B cell (primary cell): ENCODE results near the gene NAA80. TPM values are rescaled to one million over a fixed set of nuclear protein-coding genes. Genes with fewer than 3 reads are reported as not detected.

Experiments
- ATAC-seq: fragments of 200-7000 bp; cut with Tn5 transposase; one replicate; pipeline ENCODE4 v1.10.0; 2021; ENCODE audit warnings: low read depth, mild to moderate bottlenecking, moderate number of reproducible peaks, moderate library complexity
- CTCF ChIA-PET: fragments of 350-600 bp; sonication (Branson Sonifier 250); formaldehyde crosslinking; loops from one replicate; lab custom pipeline; 2021; ENCODE audit warnings: antibody characterized with exemption, inconsistent platforms; lab: Charles Lee
- POLR2A ChIA-PET: fragments of 350-600 bp; sonication (Branson Sonifier 250); formaldehyde crosslinking; loops from one replicate; lab custom pipeline; 2021; ENCODE audit warnings: antibody characterized with exemption; lab: Charles Lee
- DNase-seq: peaks from one replicate; pipeline ENCODE4 v3.0.0; 2013
- H2AFZ ChIP-seq: 2 replicates; pipeline ENCODE4 v1.6.1; 2012; ENCODE audit warnings: mild to moderate bottlenecking, low read depth, low read length; ENCODE audit not compliant: insufficient read depth, poor library complexity, severe bottlenecking
- H3K27ac ChIP-seq, 2 donors: 1 replicate in 1 of 2; 2 replicates in 1 of 2; pipeline ENCODE4 v1.5.1; 2012 to 2013; ENCODE audit warnings: low read length in 2 of 2, mild to moderate bottlenecking in 2 of 2, moderate library complexity in 1 of 2
- H3K27me3 ChIP-seq, 4 experiments: fragments of 200-600 bp in 1 of 4; sonication (generic) in 1 of 4; replicated peaks in 1 of 4; 1 replicate in 2 of 4; 2 replicates in 2 of 4; pipeline versions ENCODE4 v1.6.1 to v1.7.0; 2013 to 2016; ENCODE audit warnings: low read length in 3 of 4, mild to moderate bottlenecking in 2 of 4, mixed read lengths in 1 of 4, moderate library complexity in 1 of 4; ENCODE audit not compliant: insufficient read depth in 4 of 4, control insufficient read depth in 3 of 4; ENCODE audit errors: control extremely low read depth in 1 of 4
- H3K36me3 ChIP-seq, 2 experiments: replicated peaks in 1 of 2; 1 replicate in 1 of 2; 2 replicates in 1 of 2; pipeline versions ENCODE4 v1.6.1 to v1.7.1; 2013; ENCODE audit warnings: low read length in 1 of 2; ENCODE audit not compliant: insufficient read depth in 2 of 2, control insufficient read depth in 1 of 2; ENCODE audit errors: control extremely low read depth in 1 of 2, extremely low read depth in 1 of 2
- H3K4me1 ChIP-seq, 2 donors: fragments of 200-600 bp in 1 of 2; sonication (generic) in 1 of 2; 1 replicate in 1 of 2; 2 replicates in 1 of 2; pipeline versions ENCODE4 v1.5.1 to v1.6.1; 2013 to 2017; ENCODE audit warnings: low read length in 2 of 2; ENCODE audit not compliant: control insufficient read depth in 2 of 2, insufficient read depth in 2 of 2
- H3K4me2 ChIP-seq: replicated peaks from 2 replicates; pipeline ENCODE3; 2012; ENCODE audit warnings: mild to moderate bottlenecking, low read depth, low read length; ENCODE audit not compliant: poor library complexity, severe bottlenecking
- H3K4me3 ChIP-seq, 5 experiments: fragments of 200-600 bp in 1 of 5; sonication (generic) in 1 of 5; 1 replicate in 3 of 5; 2 replicates in 2 of 5; pipeline versions ENCODE4 v1.5.1 to v1.7.0; 2011 to 2016; ENCODE audit warnings: low read length in 4 of 5, mild to moderate bottlenecking in 4 of 5, low read depth in 2 of 5, control low read depth in 1 of 5, moderate library complexity in 1 of 5; ENCODE audit not compliant: insufficient read depth in 1 of 5; ENCODE audit errors: control extremely low read depth in 1 of 5, extremely low read depth in 1 of 5
- H3K79me2 ChIP-seq: fragments of 200-600 bp; sonication (generic); one replicate; pipeline ENCODE4 v1.6.0; 2016; ENCODE audit warnings: low read length; ENCODE audit not compliant: control insufficient read depth, insufficient read depth
- H3K9ac ChIP-seq: fragments of 200-600 bp; sonication (generic); 2 replicates; pipeline ENCODE4 v1.6.1; 2017; ENCODE audit warnings: mild to moderate bottlenecking, low read length, moderate library complexity
- H3K9me3 ChIP-seq, 3 donors: one replicate each; pipeline versions ENCODE4 v1.6.1 to v1.7.1; 2013; ENCODE audit warnings: low read length in 2 of 3; ENCODE audit not compliant: control insufficient read depth in 2 of 3, insufficient read depth in 1 of 3; ENCODE audit errors: control extremely low read depth in 1 of 3
- H4K20me1 ChIP-seq: 2 replicates; pipeline ENCODE4 v1.6.0; 2012; ENCODE audit warnings: mild to moderate bottlenecking, low read length; ENCODE audit not compliant: insufficient read depth, control insufficient read depth, poor library complexity, severe bottlenecking
- H3K27ac Mint-ChIP-seq: one replicate; pipeline ENCODE4 v1.8.0; 2021; ENCODE audit warnings: mixed read lengths
- H3K27me3 Mint-ChIP-seq: one replicate; pipeline ENCODE4 v1.8.0; 2021; ENCODE audit warnings: mixed read lengths
- H3K4me1 Mint-ChIP-seq: one replicate; pipeline ENCODE4 v1.8.0; 2021; ENCODE audit warnings: mixed read lengths
- H3K4me3 Mint-ChIP-seq: one replicate; pipeline ENCODE4 v1.8.0; 2021; ENCODE audit warnings: mixed read lengths
- H3K9me3 Mint-ChIP-seq: one replicate; pipeline ENCODE4 v1.8.0; 2022; ENCODE audit warnings: mixed read lengths; ENCODE audit not compliant: insufficient read depth
- CTCF ChIP-seq: fragments of 200-600 bp; IDR thresholded peaks from one replicate; pipeline ENCODE4 v1.8.0; 2022; ENCODE audit warnings: antibody characterized with exemption, mild to moderate bottlenecking
- EZH2 ChIP-seq: IDR thresholded peaks from 2 replicates; pipeline ENCODE4 v1.6.1; 2012; ENCODE audit warnings: borderline replicate concordance, low read depth, mild to moderate bottlenecking, moderate library complexity, low read length; ENCODE audit not compliant: insufficient read depth, poor library complexity, severe bottlenecking
- WGBS: methylation state at CpG from one replicate; pipeline ENCODE4 v1.1.5; 2013; ENCODE audit warnings: missing lambda C conversion rate; ENCODE audit not compliant: insufficient coverage; 5-methylcytosine and 5-hydroxymethylcytosine counted together
- intact Hi-C: fragments of 100-400 bp; cut with micrococcal nuclease; formaldehyde crosslinking; loops from one replicate; pipeline ENCODE4 v1.10.0; 2022
- polyA plus RNA-seq: library from polyadenylated mRNA; depleted of rRNA; stranded (reverse); fragments of >200 nt; gene quantifications from 2 replicates; pipeline ENCODE4 v1.2.3, GENCODE V29; 2012
- total RNA-seq, 2 donors: library from RNA; stranded (reverse); fragments of 120-200 nt in 1 of 2; gene quantifications; 1 replicate in 1 of 2; 2 replicates in 1 of 2; pipeline versions ENCODE4 v1.2.3 to v1.2.4, GENCODE V29; 2013 to 2022

The NAA80 gene
- total and polyA plus RNA-seq, 2 donors (not counting 1 experiment from before 2014, with no cell fraction given): 37.8 to 49.0 TPM

- POLR2A ChIA-PET: interaction anchor here (0.5 to 2.5 kb wide), 14 partner anchors 9 to 1293 kb away, joined by 3 to 27 read pairs (median 4); partner anchors contain the start of genes CYB561D2, GNAI2, HYAL2 and NPRL2
- H3K27ac Mint-ChIP-seq: peak overlapping the region; percentile 100
- H3K4me1 ChIP-seq: peaks cover 18 to 29% of the 10 kb centered on the region in 2 donors
- TF ChIP-seq CTCF: no peak
- no peak for TF ChIP-seq EZH2
- peaks cover 13% of the 10 kb centered on the region for H3K79me2 ChIP-seq
- H3K4me3 Mint-ChIP-seq: peak overlapping the region; percentile 100
- WGBS: 63% methylated on average over 11 of the region's 12 CpGs
- DNase-seq (peak; percentile 43), ATAC-seq (no peak)
- no peaks in the 10 kb centered on the region for H3K9me3 ChIP-seq
- H3K4me3 ChIP-seq: peak overlapping the region; percentile 51 to 88 (median 63)
- H3K27ac ChIP-seq: peak overlapping the region; percentile 73 to 84
- H2AFZ ChIP-seq: peak overlapping the region; percentile 79
- intact Hi-C loops: loop anchor here (1.0 to 10.0 kb wide), 7 partner anchors 21 to 1085 kb away; partner anchors contain the start of genes GNAI2, MANF, RBM6 and TMEM115
- H3K36me3 ChIP-seq: peaks cover 0 to 4% of the 10 kb centered on the region in 2 experiments
- no peaks in the 10 kb centered on the region for H3K9me3 Mint-ChIP-seq
- H3K27me3 Mint-ChIP-seq: no peaks in the 10 kb centered on the region
- CTCF ChIA-PET: interaction anchor here (0.5 to 3.2 kb wide), 8 partner anchors 11 to 106 kb away, joined by 3 to 28 read pairs (median 7); partner anchors contain the start of genes CYB561D2, HYAL2, NPRL2 and TUSC2
- peaks cover 39% of the 10 kb centered on the region for H3K4me1 Mint-ChIP-seq
- H3K27me3 ChIP-seq: no peaks in the 10 kb centered on the region
- H3K4me2 ChIP-seq: peak overlapping the region; percentile 82
- H3K9ac ChIP-seq: peak overlapping the region; percentile 66
- no peaks in the 10 kb centered on the region for H4K20me1 ChIP-seq
Measured at GRCh38 chr3:50299929-50300680, 900 bp upstream of the NAA80 start.
